IMR-90 (cell line): ENCODE measurements around the gene TPCN1.

Source experiments
- BHLHE40 ChIP-seq: fragments of 150-350 bp; IDR thresholded peaks from 2 replicates; pipeline ENCODE4 v1.6.1; 2016; ENCODE audit warnings: mild to moderate bottlenecking, low read depth, low read length
- CEBPB ChIP-seq: IDR thresholded peaks from 2 replicates; pipeline ENCODE4 v1.6.1; 2012; ENCODE audit warnings: low read depth, low read length, improper control_type of control experiment
- ELK1 ChIP-seq: fragments of 150-350 bp; IDR thresholded peaks from 2 replicates; pipeline ENCODE4 v1.6.1; 2016; ENCODE audit warnings: low read depth, mild to moderate bottlenecking, low read length, moderate library complexity, borderline replicate concordance
- MAZ ChIP-seq: IDR thresholded peaks from 2 replicates; pipeline ENCODE4 v1.6.1; 2012; ENCODE audit warnings: low read depth, mild to moderate bottlenecking, low read length, improper control_type of control experiment, moderate library complexity, borderline replicate concordance
- MXI1 ChIP-seq: IDR thresholded peaks from 2 replicates; pipeline ENCODE4 v1.6.1; 2012; ENCODE audit warnings: low read depth, mild to moderate bottlenecking, low read length, moderate library complexity, borderline replicate concordance
- NFE2L2 ChIP-seq: fragments of 150-350 bp; IDR thresholded peaks from 2 replicates; pipeline ENCODE4 v1.6.1; 2016; ENCODE audit warnings: low read depth, mild to moderate bottlenecking, low read length
- POLR2A ChIP-seq: IDR thresholded peaks from 2 replicates; pipeline ENCODE4 v1.6.1; 2012; ENCODE audit warnings: mild to moderate bottlenecking, low read depth, low read length
- RAD21 ChIP-seq: IDR thresholded peaks from 2 replicates; pipeline ENCODE4 v1.6.1; 2012; ENCODE audit warnings: low read length, improper control_type of control experiment
- RCOR1 ChIP-seq: IDR thresholded peaks from 2 replicates; pipeline ENCODE4 v1.6.1; 2012; ENCODE audit warnings: mild to moderate bottlenecking, low read length, improper control_type of control experiment; ENCODE audit not compliant: insufficient replicate concordance
- SMC3 ChIP-seq: fragments of 150-350 bp; IDR thresholded peaks from 2 replicates; pipeline ENCODE4 v1.6.1; 2016; ENCODE audit warnings: low read depth, mild to moderate bottlenecking, antibody characterized with exemption, low read length, moderate library complexity
- TF ChIP-seq, protein P1 (sequence below): conservative IDR thresholded peaks from 2 replicates; pipeline ENCODE4 v1.5.1; 2012; ENCODE audit warnings: mild to moderate bottlenecking, low read depth, low read length, improper control_type of control experiment

GRCh38 chr12:113314121-113314529 lies 92.9 kb downstream of the TPCN1 start:
- TF ChIP-seq SMC3 (no peak), POLR2A (no peak), MAZ (no peak), CEBPB (no peak), MXI1 (no peak), RAD21 (no peak), RCOR1 (no peak), ELK1 (no peak), BHLHE40 (no peak), NFE2L2 (no peak)
- TF ChIP-seq, protein P1, sequence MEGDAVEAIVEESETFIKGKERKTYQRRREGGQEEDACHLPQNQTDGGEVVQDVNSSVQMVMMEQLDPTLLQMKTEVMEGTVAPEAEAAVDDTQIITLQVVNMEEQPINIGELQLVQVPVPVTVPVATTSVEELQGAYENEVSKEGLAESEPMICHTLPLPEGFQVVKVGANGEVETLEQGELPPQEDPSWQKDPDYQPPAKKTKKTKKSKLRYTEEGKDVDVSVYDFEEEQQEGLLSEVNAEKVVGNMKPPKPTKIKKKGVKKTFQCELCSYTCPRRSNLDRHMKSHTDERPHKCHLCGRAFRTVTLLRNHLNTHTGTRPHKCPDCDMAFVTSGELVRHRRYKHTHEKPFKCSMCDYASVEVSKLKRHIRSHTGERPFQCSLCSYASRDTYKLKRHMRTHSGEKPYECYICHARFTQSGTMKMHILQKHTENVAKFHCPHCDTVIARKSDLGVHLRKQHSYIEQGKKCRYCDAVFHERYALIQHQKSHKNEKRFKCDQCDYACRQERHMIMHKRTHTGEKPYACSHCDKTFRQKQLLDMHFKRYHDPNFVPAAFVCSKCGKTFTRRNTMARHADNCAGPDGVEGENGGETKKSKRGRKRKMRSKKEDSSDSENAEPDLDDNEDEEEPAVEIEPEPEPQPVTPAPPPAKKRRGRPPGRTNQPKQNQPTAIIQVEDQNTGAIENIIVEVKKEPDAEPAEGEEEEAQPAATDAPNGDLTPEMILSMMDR, result no peak
